B cell (primary cell): ENCODE results near the gene FAM163A. TPM values are rescaled to one million over a fixed set of nuclear protein-coding genes. Genes with fewer than 3 reads are reported as not detected.

Source experiments
- ATAC-seq: fragments of 200-7000 bp; cut with Tn5 transposase; one replicate; pipeline ENCODE4 v1.10.0; 2021; ENCODE audit warnings: low read depth, mild to moderate bottlenecking, moderate number of reproducible peaks, moderate library complexity
- CTCF ChIA-PET: fragments of 350-600 bp; sonication (Branson Sonifier 250); formaldehyde crosslinking; loops from one replicate; lab custom pipeline; 2021; ENCODE audit warnings: antibody characterized with exemption, inconsistent platforms; lab: Charles Lee
- POLR2A ChIA-PET: fragments of 350-600 bp; sonication (Branson Sonifier 250); formaldehyde crosslinking; loops from one replicate; lab custom pipeline; 2021; ENCODE audit warnings: antibody characterized with exemption; lab: Charles Lee
- DNase-seq: peaks from one replicate; pipeline ENCODE4 v3.0.0; 2013
- H2AFZ ChIP-seq: 2 replicates; pipeline ENCODE4 v1.6.1; 2012; ENCODE audit warnings: mild to moderate bottlenecking, low read depth, low read length; ENCODE audit not compliant: insufficient read depth, poor library complexity, severe bottlenecking
- H3K27ac ChIP-seq, 2 donors: 1 replicate in 1 of 2; 2 replicates in 1 of 2; pipeline ENCODE4 v1.5.1; 2012 to 2013; ENCODE audit warnings: low read length in 2 of 2, mild to moderate bottlenecking in 2 of 2, moderate library complexity in 1 of 2
- H3K27me3 ChIP-seq, 4 experiments: fragments of 200-600 bp in 1 of 4; sonication (generic) in 1 of 4; replicated peaks in 1 of 4; 1 replicate in 2 of 4; 2 replicates in 2 of 4; pipeline versions ENCODE4 v1.6.1 to v1.7.0; 2013 to 2016; ENCODE audit warnings: low read length in 3 of 4, mild to moderate bottlenecking in 2 of 4, mixed read lengths in 1 of 4, moderate library complexity in 1 of 4; ENCODE audit not compliant: insufficient read depth in 4 of 4, control insufficient read depth in 3 of 4; ENCODE audit errors: control extremely low read depth in 1 of 4
- H3K36me3 ChIP-seq, 2 experiments: replicated peaks in 1 of 2; 1 replicate in 1 of 2; 2 replicates in 1 of 2; pipeline versions ENCODE4 v1.6.1 to v1.7.1; 2013; ENCODE audit warnings: low read length in 1 of 2; ENCODE audit not compliant: insufficient read depth in 2 of 2, control insufficient read depth in 1 of 2; ENCODE audit errors: control extremely low read depth in 1 of 2, extremely low read depth in 1 of 2
- H3K4me1 ChIP-seq, 2 donors: fragments of 200-600 bp in 1 of 2; sonication (generic) in 1 of 2; 1 replicate in 1 of 2; 2 replicates in 1 of 2; pipeline versions ENCODE4 v1.5.1 to v1.6.1; 2013 to 2017; ENCODE audit warnings: low read length in 2 of 2; ENCODE audit not compliant: control insufficient read depth in 2 of 2, insufficient read depth in 2 of 2
- H3K4me2 ChIP-seq: replicated peaks from 2 replicates; pipeline ENCODE3; 2012; ENCODE audit warnings: mild to moderate bottlenecking, low read depth, low read length; ENCODE audit not compliant: poor library complexity, severe bottlenecking
- H3K4me3 ChIP-seq, 5 experiments: fragments of 200-600 bp in 1 of 5; sonication (generic) in 1 of 5; 1 replicate in 3 of 5; 2 replicates in 2 of 5; pipeline versions ENCODE4 v1.5.1 to v1.7.0; 2011 to 2016; ENCODE audit warnings: low read length in 4 of 5, mild to moderate bottlenecking in 4 of 5, low read depth in 2 of 5, control low read depth in 1 of 5, moderate library complexity in 1 of 5; ENCODE audit not compliant: insufficient read depth in 1 of 5; ENCODE audit errors: control extremely low read depth in 1 of 5, extremely low read depth in 1 of 5
- H3K79me2 ChIP-seq: fragments of 200-600 bp; sonication (generic); one replicate; pipeline ENCODE4 v1.6.0; 2016; ENCODE audit warnings: low read length; ENCODE audit not compliant: control insufficient read depth, insufficient read depth
- H3K9ac ChIP-seq: fragments of 200-600 bp; sonication (generic); 2 replicates; pipeline ENCODE4 v1.6.1; 2017; ENCODE audit warnings: mild to moderate bottlenecking, low read length, moderate library complexity
- H3K9me3 ChIP-seq, 3 donors: one replicate each; pipeline versions ENCODE4 v1.6.1 to v1.7.1; 2013; ENCODE audit warnings: low read length in 2 of 3; ENCODE audit not compliant: control insufficient read depth in 2 of 3, insufficient read depth in 1 of 3; ENCODE audit errors: control extremely low read depth in 1 of 3
- H4K20me1 ChIP-seq: 2 replicates; pipeline ENCODE4 v1.6.0; 2012; ENCODE audit warnings: mild to moderate bottlenecking, low read length; ENCODE audit not compliant: insufficient read depth, control insufficient read depth, poor library complexity, severe bottlenecking
- H3K27ac Mint-ChIP-seq: one replicate; pipeline ENCODE4 v1.8.0; 2021; ENCODE audit warnings: mixed read lengths
- H3K27me3 Mint-ChIP-seq: one replicate; pipeline ENCODE4 v1.8.0; 2021; ENCODE audit warnings: mixed read lengths
- H3K4me1 Mint-ChIP-seq: one replicate; pipeline ENCODE4 v1.8.0; 2021; ENCODE audit warnings: mixed read lengths
- H3K4me3 Mint-ChIP-seq: one replicate; pipeline ENCODE4 v1.8.0; 2021; ENCODE audit warnings: mixed read lengths
- H3K9me3 Mint-ChIP-seq: one replicate; pipeline ENCODE4 v1.8.0; 2022; ENCODE audit warnings: mixed read lengths; ENCODE audit not compliant: insufficient read depth
- EZH2 ChIP-seq: IDR thresholded peaks from 2 replicates; pipeline ENCODE4 v1.6.1; 2012; ENCODE audit warnings: borderline replicate concordance, low read depth, mild to moderate bottlenecking, moderate library complexity, low read length; ENCODE audit not compliant: insufficient read depth, poor library complexity, severe bottlenecking
- WGBS: methylation state at CpG from one replicate; pipeline ENCODE4 v1.1.5; 2013; ENCODE audit warnings: missing lambda C conversion rate; ENCODE audit not compliant: insufficient coverage; 5-methylcytosine and 5-hydroxymethylcytosine counted together
- intact Hi-C: fragments of 100-400 bp; cut with micrococcal nuclease; formaldehyde crosslinking; loops from one replicate; pipeline ENCODE4 v1.10.0; 2022
- polyA plus RNA-seq: library from polyadenylated mRNA; depleted of rRNA; stranded (reverse); fragments of >200 nt; gene quantifications from 2 replicates; pipeline ENCODE4 v1.2.3, GENCODE V29; 2012
- total RNA-seq, 2 donors: library from RNA; stranded (reverse); fragments of 120-200 nt in 1 of 2; gene quantifications; 1 replicate in 1 of 2; 2 replicates in 1 of 2; pipeline versions ENCODE4 v1.2.3 to v1.2.4, GENCODE V29; 2013 to 2022
- TF ChIP-seq, protein P1 (sequence below): fragments of 200-600 bp; IDR thresholded peaks from one replicate; pipeline ENCODE4 v1.8.0; 2022; ENCODE audit warnings: antibody characterized with exemption, mild to moderate bottlenecking

The FAM163A gene
- total and polyA plus RNA-seq, 2 donors (not counting 1 experiment from before 2014, with no cell fraction given), result not detected

- no peak overlapping the region for H3K27ac Mint-ChIP-seq
- 91% methylated on average over 10 of the region's 14 CpGs for WGBS
- intact Hi-C loops, result no loop called here
- H2AFZ ChIP-seq, result no peak overlapping the region
- CTCF ChIA-PET, result interaction anchor here (0.8 to 7.4 kb wide), 5 partner anchors 9 to 1507 kb away, joined by 4 to 77 read pairs (median 4); no protein-coding TSS in a partner anchor
- no peaks in the 10 kb centered on the region for H3K79me2 ChIP-seq
- H3K4me3 ChIP-seq, result no peak overlapping the region
- peaks cover 12% of the 10 kb centered on the region for H3K27me3 Mint-ChIP-seq
- no peak for ATAC-seq
- H3K9me3 ChIP-seq, result no peaks in the 10 kb centered on the region
- POLR2A ChIA-PET, result no interaction called here
- H3K27me3 ChIP-seq, result peaks cover 0 to 11% (median 3%) of the 10 kb centered on the region in 4 experiments
- H3K27ac ChIP-seq, result no peak overlapping the region
- no peak overlapping the region for H3K4me2 ChIP-seq
- no peaks in the 10 kb centered on the region for H3K9me3 Mint-ChIP-seq
- H3K4me3 Mint-ChIP-seq, result no peak overlapping the region
- no peaks in the 10 kb centered on the region for H3K36me3 ChIP-seq
- H4K20me1 ChIP-seq, result no peaks in the 10 kb centered on the region
- H3K4me1 ChIP-seq, result peaks cover 12 to 18% of the 10 kb centered on the region in 2 donors
- TF ChIP-seq, protein P1, sequence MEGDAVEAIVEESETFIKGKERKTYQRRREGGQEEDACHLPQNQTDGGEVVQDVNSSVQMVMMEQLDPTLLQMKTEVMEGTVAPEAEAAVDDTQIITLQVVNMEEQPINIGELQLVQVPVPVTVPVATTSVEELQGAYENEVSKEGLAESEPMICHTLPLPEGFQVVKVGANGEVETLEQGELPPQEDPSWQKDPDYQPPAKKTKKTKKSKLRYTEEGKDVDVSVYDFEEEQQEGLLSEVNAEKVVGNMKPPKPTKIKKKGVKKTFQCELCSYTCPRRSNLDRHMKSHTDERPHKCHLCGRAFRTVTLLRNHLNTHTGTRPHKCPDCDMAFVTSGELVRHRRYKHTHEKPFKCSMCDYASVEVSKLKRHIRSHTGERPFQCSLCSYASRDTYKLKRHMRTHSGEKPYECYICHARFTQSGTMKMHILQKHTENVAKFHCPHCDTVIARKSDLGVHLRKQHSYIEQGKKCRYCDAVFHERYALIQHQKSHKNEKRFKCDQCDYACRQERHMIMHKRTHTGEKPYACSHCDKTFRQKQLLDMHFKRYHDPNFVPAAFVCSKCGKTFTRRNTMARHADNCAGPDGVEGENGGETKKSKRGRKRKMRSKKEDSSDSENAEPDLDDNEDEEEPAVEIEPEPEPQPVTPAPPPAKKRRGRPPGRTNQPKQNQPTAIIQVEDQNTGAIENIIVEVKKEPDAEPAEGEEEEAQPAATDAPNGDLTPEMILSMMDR, result no peak
- H3K4me1 Mint-ChIP-seq, result peaks cover 16% of the 10 kb centered on the region
- H3K9ac ChIP-seq, result no peak overlapping the region
- no peak for DNase-seq
These were observed 75.7 kb downstream of the FAM163A start for GRCh38 chr1:179818743-179819173.

- Histone ChIP-seq H3K36me3 (no peaks in the 10 kb centered on the region), H3K4me3 (no peak overlapping the region), H2AFZ (no peak overlapping the region), H3K4me1 (peaks cover 3% of the 10 kb centered on the region in 2 donors), H3K79me2 (no peaks in the 10 kb centered on the region), H3K9me3 (no peaks in the 10 kb centered on the region), H3K27me3 (peaks cover 0 to 3% (median 0%) of the 10 kb centered on the region in 4 experiments), H3K27ac (no peak overlapping the region), H3K4me2 (no peak overlapping the region), H4K20me1 (no peaks in the 10 kb centered on the region), H3K9ac (no peak overlapping the region)
- POLR2A ChIA-PET, result no interaction called here
- TF ChIP-seq, protein P1, result no peak
- no peak for TF ChIP-seq EZH2
- CTCF ChIA-PET, result interaction anchor here (0.7 to 7.4 kb wide), 3 partner anchors 10 to 360 kb away, joined by 3 to 77 read pairs (median 3); no protein-coding TSS in a partner anchor
- no peak for ATAC-seq
- H3K4me3 Mint-ChIP-seq, result no peak overlapping the region
- intact Hi-C loops, result no loop called here
- no peak overlapping the region for H3K27ac Mint-ChIP-seq
- no peaks in the 10 kb centered on the region for H3K9me3 Mint-ChIP-seq
- peaks cover 4% of the 10 kb centered on the region for H3K4me1 Mint-ChIP-seq
- DNase-seq, result no peak
- H3K27me3 Mint-ChIP-seq, result peaks cover 12% of the 10 kb centered on the region
- WGBS, result 81% methylated on average over 9 of the region's 9 CpGs
These were observed 77.3 kb downstream of the FAM163A start for GRCh38 chr1:179820226-179820970.
